Mesenchymal stem cell (in vitro differentiated cells and primary cell): ENCODE measurements around the gene AIG1.

Experiments used
- DNase-seq: peaks from one replicate; pipeline ENCODE4 v3.0.0-alpha.2; 2013
- H2AFZ ChIP-seq: one replicate; pipeline ENCODE4 v1.6.1; 2013; ENCODE audit warnings: low read depth, mild to moderate bottlenecking, control low read depth, inconsistent platforms, low read length, moderate library complexity
- H2AK5ac ChIP-seq: 2 replicates; pipeline ENCODE4 v1.6.1; 2013; ENCODE audit warnings: low read length, moderate library complexity, mild to moderate bottlenecking, inconsistent platforms; ENCODE audit not compliant: severe bottlenecking
- H2BK120ac ChIP-seq: one replicate; pipeline ENCODE4 v1.6.1; 2013; ENCODE audit warnings: low read depth, mild to moderate bottlenecking, inconsistent platforms, low read length, moderate library complexity
- H2BK12ac ChIP-seq, 2 experiments: one replicate each; pipeline ENCODE4 v1.6.1; 2013; ENCODE audit warnings: inconsistent platforms in 2 of 2, low read length in 2 of 2, mild to moderate bottlenecking in 2 of 2, moderate library complexity in 2 of 2, control low read depth in 1 of 2
- H2BK15ac ChIP-seq: one replicate; pipeline ENCODE4 v1.6.1; 2013; ENCODE audit warnings: mild to moderate bottlenecking, low read depth, inconsistent platforms; ENCODE audit not compliant: poor library complexity, severe bottlenecking
- H2BK5ac ChIP-seq: 2 replicates; pipeline ENCODE4 v1.6.1; 2013; ENCODE audit warnings: low read depth, mild to moderate bottlenecking, low read length, control low read depth, inconsistent platforms; ENCODE audit not compliant: poor library complexity, severe bottlenecking
- H3K14ac ChIP-seq, 2 experiments: one replicate each; pipeline ENCODE4 v1.6.1; 2013; ENCODE audit warnings: inconsistent platforms in 2 of 2, low read length in 2 of 2, control low read depth in 1 of 2, mild to moderate bottlenecking in 1 of 2, moderate library complexity in 1 of 2
- H3K18ac ChIP-seq, 2 experiments: one replicate each; pipeline ENCODE4 v1.6.1; 2013; ENCODE audit warnings: inconsistent platforms in 2 of 2, low read length in 2 of 2, control low read depth in 1 of 2, low read depth in 1 of 2, mild to moderate bottlenecking in 1 of 2
- H3K23ac ChIP-seq, 2 experiments: one replicate each; pipeline ENCODE4 v1.6.1; 2013; ENCODE audit warnings: inconsistent platforms in 2 of 2, low read length in 2 of 2, mild to moderate bottlenecking in 2 of 2, moderate library complexity in 2 of 2, control low read depth in 1 of 2
- H3K27ac ChIP-seq: 2 replicates; pipeline ENCODE4 v1.5.1; 2013; ENCODE audit warnings: mild to moderate bottlenecking, moderate library complexity, low read length, control low read depth, inconsistent platforms; ENCODE audit not compliant: poor library complexity, severe bottlenecking
- H3K27me3 ChIP-seq, 2 experiments: 2 replicates each; pipeline versions ENCODE4 v1.6.1 to v1.7.0; 2013; ENCODE audit warnings: low read length in 2 of 2, mild to moderate bottlenecking in 2 of 2, moderate library complexity in 2 of 2, control low read depth in 1 of 2, inconsistent platforms in 1 of 2; ENCODE audit not compliant: control insufficient read depth in 1 of 2, insufficient read depth in 1 of 2
- H3K36me3 ChIP-seq, 2 experiments: 2 replicates each; pipeline versions ENCODE4 v1.6.1 to v1.7.0; 2013; ENCODE audit warnings: low read length in 2 of 2, control low read depth in 1 of 2, inconsistent platforms in 1 of 2, low read depth in 1 of 2, mild to moderate bottlenecking in 1 of 2; ENCODE audit not compliant: insufficient read depth in 2 of 2, control insufficient read depth in 1 of 2
- H3K4ac ChIP-seq, 2 experiments: one replicate each; pipeline ENCODE4 v1.6.1; 2013; ENCODE audit warnings: inconsistent platforms in 2 of 2, low read length in 2 of 2, mild to moderate bottlenecking in 2 of 2, moderate library complexity in 2 of 2, control low read depth in 1 of 2, low read depth in 1 of 2
- H3K4me1 ChIP-seq: 2 replicates; pipeline ENCODE4 v1.6.1; 2013; ENCODE audit warnings: low read depth, low read length, control low read depth; ENCODE audit not compliant: control insufficient read depth, insufficient read depth
- H3K4me2 ChIP-seq: 2 replicates; pipeline ENCODE4 v1.6.1; 2013; ENCODE audit warnings: low read length, mild to moderate bottlenecking, inconsistent platforms; ENCODE audit not compliant: poor library complexity, severe bottlenecking
- H3K4me3 ChIP-seq, 2 experiments: 2 replicates each; pipeline versions ENCODE4 v1.5.1 to v1.7.0; 2013; ENCODE audit warnings: low read length in 2 of 2, mild to moderate bottlenecking in 2 of 2, control low read depth in 1 of 2, low read depth in 1 of 2; ENCODE audit not compliant: insufficient read depth in 1 of 2
- H3K79me1 ChIP-seq: replicated peaks from 2 replicates; pipeline ENCODE4 v1.6.1; 2013; ENCODE audit warnings: mild to moderate bottlenecking, control low read depth, low read length, inconsistent platforms; ENCODE audit not compliant: poor library complexity, severe bottlenecking
- H3K9ac ChIP-seq: 2 replicates; pipeline ENCODE4 v1.7.0; 2013; ENCODE audit warnings: mild to moderate bottlenecking, low read length, moderate library complexity
- H3K9me3 ChIP-seq: 2 replicates; pipeline ENCODE4 v1.7.0; 2013; ENCODE audit warnings: mild to moderate bottlenecking, low read length; ENCODE audit not compliant: control insufficient read depth
- H4K8ac ChIP-seq: one replicate; pipeline ENCODE4 v1.6.1; 2013; ENCODE audit warnings: inconsistent platforms, mild to moderate bottlenecking, low read length, moderate library complexity
- H4K91ac ChIP-seq: one replicate; pipeline ENCODE4 v1.6.1; 2013; ENCODE audit warnings: mild to moderate bottlenecking, low read length, inconsistent platforms
- WGBS: methylation state at CpG from one replicate; pipeline ENCODE4 v1.1.7; 2013; ENCODE audit warnings: mixed read lengths; 5-methylcytosine and 5-hydroxymethylcytosine counted together

The AIG1 gene

DNA sequence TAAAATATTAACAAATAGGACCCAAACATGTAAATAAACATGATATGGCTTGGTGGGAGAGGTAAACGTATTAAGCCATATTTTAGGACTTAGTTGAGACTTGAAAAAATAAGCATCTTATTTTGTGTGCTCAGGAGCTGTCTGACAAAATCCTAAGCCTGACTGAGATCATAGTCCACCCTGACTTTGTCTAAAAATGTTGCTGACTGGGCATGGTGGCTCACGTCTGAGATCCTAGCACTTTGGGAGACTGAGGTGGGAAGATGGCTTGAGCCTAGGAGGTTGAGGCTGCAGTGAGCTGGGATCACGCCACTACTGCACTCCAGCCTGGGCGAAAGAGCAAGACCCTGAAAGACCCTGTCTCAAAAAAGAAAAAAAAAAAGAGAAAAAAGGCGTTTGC is 52.1 kb downstream of the AIG1 start:
- H3K9ac ChIP-seq, result no peak overlapping the region
- no peaks in the 10 kb centered on the region for H3K4me1 ChIP-seq
- H4K8ac ChIP-seq, result no peak overlapping the region
- 94% methylated on average over 3 of the region's 5 CpGs for WGBS
- H2AFZ ChIP-seq, result no peak overlapping the region
- no peak overlapping the region for H3K27ac ChIP-seq
- no peak overlapping the region for H2BK15ac ChIP-seq
- H3K36me3 ChIP-seq, result no peaks in the 10 kb centered on the region
- H2BK120ac ChIP-seq, result no peak overlapping the region
- H2AK5ac ChIP-seq, result no peak overlapping the region
- no peak overlapping the region for H3K4ac ChIP-seq
- H2BK5ac ChIP-seq, result no peak overlapping the region
- no peak overlapping the region for H2BK12ac ChIP-seq
- no peak for DNase-seq
- H3K4me3 ChIP-seq, result no peak overlapping the region
- no peak overlapping the region for H3K4me2 ChIP-seq
- no peak overlapping the region for H4K91ac ChIP-seq
- H3K79me1 ChIP-seq, result peaks cover 3% of the 10 kb centered on the region
- H3K18ac ChIP-seq, result no peak overlapping the region
- H3K9me3 ChIP-seq, result peaks cover 9% of the 10 kb centered on the region
- H3K27me3 ChIP-seq, result no peaks in the 10 kb centered on the region
- no peak overlapping the region for H3K23ac ChIP-seq
- H3K14ac ChIP-seq, result no peak overlapping the region

DNA sequence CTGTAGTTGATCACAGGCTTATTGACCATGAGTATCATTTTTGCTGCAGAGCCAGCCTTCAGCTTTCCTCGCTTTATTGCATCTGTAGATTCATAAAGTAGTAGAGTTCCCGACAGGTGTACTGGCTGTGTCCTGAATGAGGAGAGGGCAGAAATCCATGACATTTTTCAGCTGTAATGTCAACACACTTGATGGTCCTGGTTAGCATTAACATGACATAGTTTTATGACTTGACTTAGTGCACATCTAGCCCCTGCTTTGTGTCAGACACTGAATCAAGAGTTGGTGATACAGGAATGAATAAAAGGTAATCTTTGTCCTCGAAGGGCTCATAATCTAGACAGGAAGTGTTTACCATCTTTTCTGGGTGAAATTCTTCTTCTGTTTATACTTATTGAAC is 55.0 kb downstream of the AIG1 start:
- H4K8ac ChIP-seq, result no peak overlapping the region
- H3K18ac ChIP-seq, result no peak overlapping the region
- H3K4me1 ChIP-seq, result peaks cover 2% of the 10 kb centered on the region
- peaks cover 9% of the 10 kb centered on the region for H3K9me3 ChIP-seq
- no peak overlapping the region for H2AK5ac ChIP-seq
- no peak overlapping the region for H2BK15ac ChIP-seq
- H2BK120ac ChIP-seq, result no peak overlapping the region
- 90% methylated on average over 3 of the region's 3 CpGs for WGBS
- H2BK5ac ChIP-seq, result no peak overlapping the region
- no peak overlapping the region for H4K91ac ChIP-seq
- H2BK12ac ChIP-seq, result no peak overlapping the region
- peak overlapping the region in 1 of 2 experiments; percentile 69 for H3K23ac ChIP-seq
- no peak overlapping the region for H3K4me3 ChIP-seq
- H3K79me1 ChIP-seq, result peaks cover 2% of the 10 kb centered on the region
- H3K27me3 ChIP-seq, result no peaks in the 10 kb centered on the region
- DNase-seq, result no peak
- no peaks in the 10 kb centered on the region for H3K36me3 ChIP-seq
- H3K4me2 ChIP-seq, result no peak overlapping the region
- no peak overlapping the region for H2AFZ ChIP-seq
- no peak overlapping the region for H3K9ac ChIP-seq
- H3K27ac ChIP-seq, result no peak overlapping the region
- no peak overlapping the region for H3K4ac ChIP-seq
- no peak overlapping the region for H3K14ac ChIP-seq

DNA sequence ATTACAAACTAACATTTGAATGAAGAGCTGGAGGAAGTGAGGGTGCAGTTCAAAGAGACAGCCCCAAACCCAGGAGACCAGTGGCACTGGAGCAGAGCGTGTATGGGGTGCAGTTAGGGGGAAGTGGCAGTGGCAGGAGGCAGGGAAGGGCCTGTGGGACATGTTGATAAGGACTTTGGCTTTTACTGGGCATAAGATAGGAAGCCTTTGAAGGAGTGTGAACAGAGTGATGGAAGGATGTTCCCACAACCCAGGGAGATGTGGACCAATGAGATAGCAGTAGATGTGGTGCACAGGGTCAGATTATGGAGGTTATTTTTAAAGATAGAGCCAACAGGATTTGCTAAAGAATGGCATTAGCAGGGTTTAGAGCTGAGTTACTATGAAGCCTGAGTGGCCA is 56.4 kb downstream of the AIG1 start:
- Histone ChIP-seq H4K91ac (no peak overlapping the region), H3K79me1 (peaks cover 3% of the 10 kb centered on the region), H3K9ac (no peak overlapping the region), H3K4me1 (peaks cover 2% of the 10 kb centered on the region), H3K4ac (no peak overlapping the region), H2AK5ac (no peak overlapping the region), H4K8ac (no peak overlapping the region), H2AFZ (no peak overlapping the region), H3K4me2 (no peak overlapping the region), H3K4me3 (no peak overlapping the region), H3K36me3 (no peaks in the 10 kb centered on the region), H2BK5ac (no peak overlapping the region), H3K23ac (no peak overlapping the region), H2BK15ac (no peak overlapping the region), H3K27me3 (no peaks in the 10 kb centered on the region), H2BK12ac (no peak overlapping the region), H3K9me3 (peaks cover 9% of the 10 kb centered on the region), H2BK120ac (no peak overlapping the region), H3K18ac (no peak overlapping the region), H3K27ac (no peak overlapping the region), H3K14ac (no peak overlapping the region)
- 92% methylated on average over 1 of the region's 1 CpG for whole genome bisulfite sequencing
- DNase-seq, result no peak

DNA sequence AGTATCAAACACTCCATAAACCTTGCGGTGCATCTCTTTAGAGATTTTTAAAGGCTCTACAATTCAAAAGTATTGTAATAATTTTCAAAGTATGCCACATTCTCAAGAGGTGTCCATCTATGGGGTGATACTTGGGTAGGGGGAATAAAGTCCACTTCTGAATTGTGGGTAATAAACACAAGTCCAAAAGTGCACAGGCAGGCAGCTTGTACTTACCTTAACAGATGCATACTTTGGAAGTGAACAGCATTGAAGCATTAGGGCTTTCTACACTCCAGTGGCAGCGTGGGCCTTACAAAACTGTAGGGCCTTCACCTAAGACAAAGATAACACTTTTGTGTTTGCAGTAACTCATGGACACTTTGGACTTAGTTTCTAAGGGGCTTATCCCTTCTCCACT is 58.6 kb downstream of the AIG1 start:
- Histone ChIP-seq H2BK120ac (no peak overlapping the region), H3K9ac (no peak overlapping the region), H3K18ac (no peak overlapping the region), H2AFZ (no peak overlapping the region), H3K4me1 (peaks cover 2% of the 10 kb centered on the region), H3K27me3 (no peaks in the 10 kb centered on the region), H3K9me3 (peaks cover 9% of the 10 kb centered on the region), H2BK12ac (no peak overlapping the region), H4K8ac (no peak overlapping the region), H3K79me1 (peaks cover 3% of the 10 kb centered on the region), H3K14ac (no peak overlapping the region), H3K27ac (no peak overlapping the region), H4K91ac (no peak overlapping the region), H2BK5ac (no peak overlapping the region), H3K23ac (no peak overlapping the region), H2AK5ac (no peak overlapping the region), H3K4me3 (no peak overlapping the region), H3K36me3 (no peaks in the 10 kb centered on the region), H3K4ac (no peak overlapping the region), H2BK15ac (no peak overlapping the region), H3K4me2 (no peak overlapping the region)
- WGBS, result 73% methylated on average over 1 of the region's 2 CpGs
- no peak for DNase-seq
